Mucosa of gallbladder (tissue), 1 donor: ENCODE measurements around the gene SLC43A1. TPM values are rescaled to one million over a fixed set of nuclear protein-coding genes. Genes with fewer than 3 reads are reported as not detected.

Source experiments
- total RNA-seq: library from RNA; stranded (reverse); gene quantifications from one replicate; pipeline ENCODE4 v1.2.1, GENCODE V29; 2021
- donor health status: DM: no; HTN: no; CAD: no.

The SLC43A1 gene
- total RNA-seq, 1 donor from 2014 or later: 89.5 TPM

Other genes with a start within 250 kb of the SLC43A1 start
- gene TNKS1BP1, start 190.8 kb downstream of the SLC43A1 start, total RNA-seq: 226 TPM
- 61.8 TPM for gene SSRP1, start 179.8 kb downstream of the SLC43A1 start, total RNA-seq
- 0.40 TPM for gene P2RX3, start 177.3 kb downstream of the SLC43A1 start, total RNA-seq
- gene PRG3, start 134.6 kb downstream of the SLC43A1 start, total RNA-seq: not detected
- 0.26 TPM for gene PRG2, start 125.1 kb downstream of the SLC43A1 start, total RNA-seq
- 39.5 TPM for gene SLC43A3, start 88.6 kb downstream of the SLC43A1 start, total RNA-seq
- 19.2 TPM for gene RTN4RL2, start 55.2 kb downstream of the SLC43A1 start, total RNA-seq
- gene TIMM10, start 15.1 kb upstream of the SLC43A1 start, total RNA-seq: 31.2 TPM
- gene SMTNL1, start 21.9 kb upstream of the SLC43A1 start, total RNA-seq: not detected
- gene UBE2L6, start 52.0 kb upstream of the SLC43A1 start, total RNA-seq: 71.9 TPM
- 614 TPM for gene SERPING1, start 82.0 kb upstream of the SLC43A1 start, total RNA-seq
- 1.9 TPM for gene YPEL4, start 134.2 kb upstream of the SLC43A1 start, total RNA-seq
- gene CLP1, start 142.1 kb upstream of the SLC43A1 start, total RNA-seq: 10.3 TPM
- 60.7 TPM for gene ZDHHC5, start 152.4 kb upstream of the SLC43A1 start, total RNA-seq
- 15.6 TPM for gene MED19, start 196.5 kb upstream of the SLC43A1 start, total RNA-seq
- gene TMX2, start 196.9 kb upstream of the SLC43A1 start, total RNA-seq: 72.3 TPM
- 120 TPM for gene SELENOH, start 225.8 kb upstream of the SLC43A1 start, total RNA-seq
- gene BTBD18, start 236.1 kb upstream of the SLC43A1 start, total RNA-seq: not detected
- 238 TPM for gene CTNND1, start 246.1 kb upstream of the SLC43A1 start, total RNA-seq